Large intestine (tissue), 3 donors: Measurements from ENCODE around the gene RPH3AL. TPM values are rescaled to one million over a fixed set of nuclear protein-coding genes. Genes with fewer than 3 reads are reported as not detected.
"Not testable (repeated sequence)": the region's sequence is repeated elsewhere in the genome, so short reads cannot be mapped to it uniquely, and the experiment has no call there.

Experiments used
- DNase-seq, 2 donors: peaks; one replicate each; pipeline versions ENCODE4 v3.0.0 to v3.0.0-alpha.2; 2013
- H3K27ac ChIP-seq: one replicate; pipeline ENCODE4 v1.5.1; 2013; ENCODE audit warnings: low read length
- H3K27me3 ChIP-seq: 2 replicates; pipeline ENCODE4 v1.6.1; 2013; ENCODE audit warnings: low read length; ENCODE audit not compliant: control insufficient read depth, insufficient read depth
- H3K36me3 ChIP-seq: 2 replicates; pipeline ENCODE4 v1.6.1; 2013; ENCODE audit warnings: low read length; ENCODE audit not compliant: control insufficient read depth, insufficient read depth
- H3K4me1 ChIP-seq: one replicate; pipeline ENCODE4 v1.6.1; 2013; ENCODE audit warnings: low read length; ENCODE audit not compliant: control insufficient read depth, insufficient read depth
- H3K4me3 ChIP-seq: one replicate; pipeline ENCODE4 v1.5.1; 2013; ENCODE audit warnings: low read length
- H3K9me3 ChIP-seq: one replicate; pipeline ENCODE4 v1.6.1; 2013; ENCODE audit warnings: mild to moderate bottlenecking, low read depth, low read length, moderate library complexity; ENCODE audit not compliant: control insufficient read depth
- WGBS: methylation state at CpG from one replicate; pipeline ENCODE4 v1.1.5; 2013; ENCODE audit warnings: low lambda C conversion rate; ENCODE audit not compliant: insufficient coverage; 5-methylcytosine and 5-hydroxymethylcytosine counted together
- polyA plus RNA-seq: library from polyadenylated mRNA; unstranded; fragments of 120-200 nt; gene quantifications from one replicate; pipeline ENCODE4 v1.2.1, GENCODE V29; 2013

Gene RPH3AL
- polyA plus RNA-seq, 1 donor: 8.2 TPM

- DNase-seq: no peak
- Histone ChIP-seq H3K27ac (no peak overlapping the region), H3K4me1 (no peaks in the 10 kb centered on the region), H3K4me3 (no peak overlapping the region), H3K36me3 (no peaks in the 10 kb centered on the region), H3K27me3 (peaks cover 9% of the 10 kb centered on the region), H3K9me3 (no peaks in the 10 kb centered on the region)
- WGBS: no CpG with 5 or more reads among the region's 11 CpGs
Measured at GRCh38 chr17:172401-172800, 180.2 kb downstream of the RPH3AL start.

DNA sequence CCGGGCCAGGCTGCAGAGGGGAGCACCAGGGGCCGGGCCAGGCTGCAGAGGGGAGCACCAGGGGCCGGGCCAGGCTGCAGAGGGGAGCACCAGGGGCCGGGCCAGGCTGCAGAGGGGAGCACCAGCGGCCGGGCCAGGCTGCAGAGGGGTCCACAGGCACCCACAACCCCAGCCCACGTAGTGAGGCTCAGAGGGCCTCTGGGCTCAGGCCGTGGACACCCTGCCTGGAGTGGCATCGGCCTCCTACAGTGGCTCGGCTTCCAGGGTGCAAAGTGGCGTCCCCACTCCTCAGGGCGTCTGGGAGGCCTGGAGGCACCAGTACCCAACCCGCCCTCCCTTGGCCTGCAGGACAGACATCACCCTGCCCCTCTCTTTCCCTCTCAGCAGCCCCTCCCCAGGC, 180.7 kb downstream of the RPH3AL start:
- WGBS: no CpG with 5 or more reads among the region's 13 CpGs

GRCh38 chr17:170130-170670, 182.4 kb downstream of the RPH3AL start:
- no peaks in the 10 kb centered on the region for H3K9me3 ChIP-seq
- no peaks in the 10 kb centered on the region for H3K36me3 ChIP-seq
- no CpG with 5 or more reads among the region's 6 CpGs for WGBS
- H3K4me3 ChIP-seq: no peak overlapping the region
- no peak for DNase-seq
- no peaks in the 10 kb centered on the region for H3K4me1 ChIP-seq
- H3K27me3 ChIP-seq: no peaks in the 10 kb centered on the region
- H3K27ac ChIP-seq: no peak overlapping the region

More for the DNA sequence above, 180.7 kb downstream of the RPH3AL start:
- Histone ChIP-seq H3K4me3 (no peak overlapping the region), H3K27me3 (peaks cover 6% of the 10 kb centered on the region), H3K27ac (no peak overlapping the region), H3K4me1 (no peaks in the 10 kb centered on the region), H3K9me3 (no peaks in the 10 kb centered on the region), H3K36me3 (no peaks in the 10 kb centered on the region)
- no peak for DNase-seq

- DNase-seq: not testable (repeated sequence)
Measured at GRCh38 chr17:168614-169013, 184.0 kb downstream of the RPH3AL start.

DNA sequence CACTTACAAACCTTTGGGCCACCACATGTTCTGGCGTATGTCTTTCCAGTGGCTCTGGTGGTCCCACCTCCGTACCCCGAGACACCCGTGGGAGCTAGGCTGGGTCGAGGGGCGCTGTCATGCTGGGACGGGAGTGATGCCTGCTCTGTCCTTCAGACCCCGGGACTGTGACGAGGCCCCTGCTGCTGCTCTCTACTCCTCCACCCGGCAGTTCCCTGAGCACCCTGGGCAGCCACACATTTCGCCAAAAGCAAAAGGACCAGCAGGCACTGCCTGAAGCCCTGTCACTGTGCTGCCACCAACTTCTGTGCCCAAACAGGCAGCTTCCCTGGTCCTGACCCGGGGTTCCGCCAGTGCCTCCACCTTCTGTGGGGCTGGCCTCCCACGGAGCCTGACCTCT, 186.7 kb downstream of the RPH3AL start:
- Histone ChIP-seq H3K27me3 (no peaks in the 10 kb centered on the region), H3K9me3 (no peaks in the 10 kb centered on the region), H3K27ac (no peak overlapping the region), H3K36me3 (no peaks in the 10 kb centered on the region), H3K4me1 (no peaks in the 10 kb centered on the region), H3K4me3 (no peak overlapping the region)
- no CpG with 5 or more reads among the region's 14 CpGs for WGBS
- DNase-seq: no peak

More at GRCh38 chr17:168614-169013, 184.0 kb downstream of the RPH3AL start:
- H3K9me3 ChIP-seq, H3K27ac ChIP-seq, H3K4me1 ChIP-seq, H3K36me3 ChIP-seq, H3K27me3 ChIP-seq, H3K4me3 ChIP-seq: not testable (repeated sequence)
- WGBS: 67% methylated on average over 1 of the region's 11 CpGs

DNA sequence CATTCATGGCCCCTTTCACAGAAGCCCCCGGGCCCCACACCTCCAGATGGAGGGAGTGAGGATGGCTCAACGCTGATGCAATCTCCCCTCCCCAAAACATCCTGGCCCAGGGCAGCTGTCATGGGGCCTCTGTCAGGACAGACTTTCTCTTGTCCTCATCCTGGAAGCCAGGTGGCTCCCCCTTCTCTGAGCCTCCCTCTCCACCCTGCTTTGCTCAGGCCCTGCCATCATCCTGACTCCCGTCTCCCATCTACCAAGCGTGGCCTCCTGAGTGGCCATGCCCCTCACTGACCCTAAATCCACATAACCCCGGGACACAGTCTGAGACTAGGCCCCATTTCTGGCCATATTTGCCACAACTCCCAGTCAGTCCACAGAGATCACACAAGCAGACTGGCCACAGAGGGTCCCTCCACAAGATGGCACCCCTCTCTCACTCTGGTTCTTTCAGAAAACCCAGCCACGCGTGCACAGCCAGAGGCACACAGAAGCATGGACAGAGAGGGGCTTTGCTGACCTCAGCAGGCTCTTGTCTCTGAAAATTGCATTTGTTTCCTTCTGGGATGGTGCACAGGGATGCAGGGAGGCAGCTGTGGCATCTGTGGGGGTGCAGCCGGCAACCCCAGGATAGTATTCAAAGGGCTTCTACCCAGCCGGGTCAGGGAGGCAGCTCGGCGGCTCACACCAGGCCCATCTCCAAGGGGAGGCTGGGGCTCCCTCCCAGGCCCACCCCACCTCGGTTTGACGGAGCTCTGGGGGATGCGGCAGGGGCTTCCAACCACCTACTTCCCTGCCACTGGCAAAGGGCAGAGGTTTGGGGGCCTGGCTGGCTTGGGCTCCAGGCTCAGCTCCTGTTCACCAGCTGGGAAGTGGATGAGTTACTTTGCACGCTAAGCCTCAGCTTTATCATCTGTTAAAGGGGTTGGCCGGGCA, 188.0 kb downstream of the RPH3AL start:
- DNase-seq: peak; percentile 18 to 30
- Histone ChIP-seq H3K4me1 (no peaks in the 10 kb centered on the region), H3K36me3 (no peaks in the 10 kb centered on the region), H3K4me3 (no peak overlapping the region), H3K27me3 (no peaks in the 10 kb centered on the region), H3K9me3 (no peaks in the 10 kb centered on the region), H3K27ac (no peak overlapping the region)
- WGBS: no CpG with 5 or more reads among the region's 16 CpGs

- H3K9me3 ChIP-seq: no peaks in the 10 kb centered on the region
- H3K4me1 ChIP-seq: no peaks in the 10 kb centered on the region
- no peaks in the 10 kb centered on the region for H3K27me3 ChIP-seq
- no peak overlapping the region for H3K27ac ChIP-seq
- no CpG with 5 or more reads among the region's 11 CpGs for WGBS
- no peak for DNase-seq
- H3K4me3 ChIP-seq: no peak overlapping the region
- no peaks in the 10 kb centered on the region for H3K36me3 ChIP-seq
Measured at GRCh38 chr17:163514-164098, 189.0 kb downstream of the RPH3AL start.

- no peak for DNase-seq
- Histone ChIP-seq H3K4me1 (no peaks in the 10 kb centered on the region), H3K9me3 (no peaks in the 10 kb centered on the region), H3K27ac (no peak overlapping the region), H3K36me3 (no peaks in the 10 kb centered on the region), H3K27me3 (no peaks in the 10 kb centered on the region), H3K4me3 (no peak overlapping the region)
- WGBS: no CpG with 5 or more reads among the region's 11 CpGs
Measured at GRCh38 chr17:162689-163088, 189.9 kb downstream of the RPH3AL start.

Other genes starting within 250 kb of the RPH3AL start
- gene SCGB1C2, start 215.2 kb downstream of the RPH3AL start, polyA plus RNA-seq: not detected
- gene DOC2B, start 171.2 kb downstream of the RPH3AL start, polyA plus RNA-seq: 7.0 TPM
- 33.7 TPM for gene RFLNB, start 93.1 kb upstream of the RPH3AL start, polyA plus RNA-seq